ENCODE data around the gene XYLT1.

GRCh38 chr16:17440131-17440530 is 30.6 kb downstream of the XYLT1 start:
- TF ChIP-seq POLR2A (IDR thresholded peaks at IDR 0.05) (no peak), CTCF (IDR thresholded peaks at IDR 0.05) (no peak)
